ENCODE results near the gene HECTD4.

Gene HECTD4

GRCh38 chr12:112238441-112238840 is 143.8 kb downstream of the HECTD4 start:
- no peak overlapping the region for H3K4me3 Mint-ChIP-seq
- no peak for TF ChIP-seq CTCF (IDR thresholded peaks at IDR 0.05)
- no peaks in the 10 kb centered on the region for H3K27me3 Mint-ChIP-seq (ENCODE audit: low read depth, poor library complexity)
- peaks cover 71% of the 10 kb centered on the region for H3K36me3 Mint-ChIP-seq (ENCODE audit: low read depth)
- H3K9me3 Mint-ChIP-seq, result no peaks in the 10 kb centered on the region
- no peak overlapping the region for H3K27ac Mint-ChIP-seq
- peaks cover 4% of the 10 kb centered on the region for H3K4me1 Mint-ChIP-seq
- no peak for DNase-seq

- no peaks in the 10 kb centered on the region for H3K9me3 Mint-ChIP-seq
- DNase-seq, result no peak
- no peak for TF ChIP-seq CTCF (IDR thresholded peaks at IDR 0.05)
- H3K4me1 Mint-ChIP-seq, result no peaks in the 10 kb centered on the region
- H3K4me3 Mint-ChIP-seq, result no peak overlapping the region
- H3K27me3 Mint-ChIP-seq (ENCODE audit: low read depth, poor library complexity), result no peaks in the 10 kb centered on the region
- H3K36me3 Mint-ChIP-seq (ENCODE audit: low read depth), result peaks cover 72% of the 10 kb centered on the region
- H3K27ac Mint-ChIP-seq, result no peak overlapping the region
Measured at GRCh38 chr12:112236786-112237185, 145.4 kb downstream of the HECTD4 start.

GRCh38 chr12:112236386-112236785 is 145.8 kb downstream of the HECTD4 start:
- H3K9me3 Mint-ChIP-seq, result no peaks in the 10 kb centered on the region
- H3K27ac Mint-ChIP-seq, result no peak overlapping the region

GRCh38 chr12:112234303-112234702 is 147.9 kb downstream of the HECTD4 start:
- Mint-ChIP-seq H3K4me1 (no peaks in the 10 kb centered on the region), H3K36me3 (ENCODE audit: low read depth) (peaks cover 79% of the 10 kb centered on the region), H3K27me3 (ENCODE audit: low read depth, poor library complexity) (no peaks in the 10 kb centered on the region), H3K9me3 (no peaks in the 10 kb centered on the region), H3K4me3 (no peak overlapping the region), H3K27ac (no peak overlapping the region)
- no peak for TF ChIP-seq CTCF (IDR thresholded peaks at IDR 0.05)
- DNase-seq, result no peak

More at GRCh38 chr12:112236386-112236785, 145.8 kb downstream of the HECTD4 start:
- Mint-ChIP-seq H3K36me3 (ENCODE audit: low read depth) (peaks cover 72% of the 10 kb centered on the region), H3K27me3 (ENCODE audit: low read depth, poor library complexity) (no peaks in the 10 kb centered on the region), H3K4me3 (no peak overlapping the region), H3K4me1 (no peaks in the 10 kb centered on the region)
- no peak for TF ChIP-seq CTCF (IDR thresholded peaks at IDR 0.05)
- no peak for DNase-seq

GRCh38 chr12:112233242-112233641 is 149.0 kb downstream of the HECTD4 start:
- Mint-ChIP-seq H3K27me3 (ENCODE audit: low read depth, poor library complexity) (no peaks in the 10 kb centered on the region), H3K27ac (no peak overlapping the region), H3K4me1 (no peaks in the 10 kb centered on the region), H3K36me3 (ENCODE audit: low read depth) (peaks cover 78% of the 10 kb centered on the region), H3K4me3 (no peak overlapping the region), H3K9me3 (no peaks in the 10 kb centered on the region)
- no peak for TF ChIP-seq CTCF (IDR thresholded peaks at IDR 0.05)
- no peak for DNase-seq

GRCh38 chr12:112230136-112230535 is 152.1 kb downstream of the HECTD4 start:
- Mint-ChIP-seq H3K9me3 (no peaks in the 10 kb centered on the region), H3K27me3 (ENCODE audit: low read depth, poor library complexity) (no peaks in the 10 kb centered on the region), H3K27ac (no peak overlapping the region), H3K36me3 (ENCODE audit: low read depth) (peaks cover 79% of the 10 kb centered on the region), H3K4me1 (no peaks in the 10 kb centered on the region), H3K4me3 (no peak overlapping the region)
- TF ChIP-seq CTCF (IDR thresholded peaks at IDR 0.05), result no peak
- no peak for DNase-seq
